ENCODE data around the gene TACO1. TPM values are rescaled to one million over a fixed set of nuclear protein-coding genes. Genes with fewer than 3 reads are reported as not detected.

Gene TACO1
- total RNA-seq, 2 donors from 2014 or later = 12.8 to 17.4 TPM

DNA sequence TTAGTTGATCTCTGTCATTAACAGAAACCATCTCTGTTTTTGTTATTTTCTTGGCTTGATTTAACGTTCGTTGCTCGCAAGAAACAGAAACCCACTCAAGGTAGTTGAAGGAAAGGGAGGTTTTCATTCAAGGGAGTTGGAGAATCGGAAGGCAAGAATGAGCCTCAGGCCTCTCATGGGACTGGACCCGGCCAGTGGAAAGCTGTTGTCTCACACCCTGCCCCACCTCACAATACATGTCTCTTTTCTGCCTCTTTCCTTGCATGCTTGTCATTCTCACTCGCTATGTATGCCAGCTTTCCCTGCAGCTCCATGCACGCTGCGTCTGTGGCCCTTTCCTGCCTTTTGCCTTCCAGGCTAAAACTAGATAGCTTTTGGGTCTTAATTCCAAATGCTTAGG lies 32.1 kb upstream of the TACO1 start:
- Histone ChIP-seq H3K36me3 (no peaks in the 10 kb centered on the region), H3K4me1 (replicated peaks) (no peaks in the 10 kb centered on the region), H3K27me3 (replicated peaks; ENCODE audit: insufficient read depth) (no peaks in the 10 kb centered on the region), H3K4me3 (no peak overlapping the region), H3K27ac (no peak overlapping the region), H3K9me3 (no peaks in the 10 kb centered on the region)
- TF ChIP-seq POLR2AphosphoS5 (IDR thresholded peaks at IDR 0.05) (no peak), CTCF (IDR thresholded peaks at IDR 0.05) (no peak), POLR2A (IDR thresholded peaks at IDR 0.05) (no peak)
- DNase-seq (ENCODE audit: low spot score) = no peak
- intact Hi-C loops (cut with DNase I) = no loop called here
- 82% methylated on average over 8 of the region's 8 CpGs for WGBS

DNA sequence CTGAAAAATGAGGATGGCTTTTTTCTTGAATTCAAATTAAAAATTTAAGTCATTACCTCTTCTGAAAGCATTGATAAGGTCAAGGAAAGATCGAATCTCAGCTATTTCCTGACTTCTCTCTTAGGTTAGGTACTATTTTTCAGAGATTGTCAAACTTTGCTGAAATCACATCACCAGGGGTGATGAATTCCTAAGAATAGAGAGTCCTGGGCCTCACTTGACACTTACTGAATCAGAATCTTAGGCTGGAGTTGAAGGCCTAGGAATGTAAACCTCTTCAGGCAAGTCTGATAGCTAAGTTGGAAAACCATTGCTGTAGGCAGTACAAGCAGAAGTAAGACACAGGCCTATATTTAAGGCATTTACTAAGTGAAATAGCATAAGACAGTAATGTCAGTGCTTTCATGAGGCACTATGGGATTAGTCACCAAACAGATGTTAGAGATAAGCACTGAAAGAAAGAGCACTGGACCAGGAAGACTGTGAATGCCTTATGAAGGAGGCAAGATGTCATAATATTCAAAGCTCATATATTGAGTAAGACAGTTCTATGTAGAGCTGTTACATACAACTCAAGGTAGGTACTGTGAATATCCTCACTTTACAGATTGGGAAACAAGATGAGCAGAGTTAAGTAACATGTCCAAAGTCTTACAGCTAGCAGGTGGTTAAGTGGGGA lies 28.9 kb upstream of the TACO1 start:
- TF ChIP-seq CTCF (IDR thresholded peaks at IDR 0.05) (no peak), POLR2A (IDR thresholded peaks at IDR 0.05) (no peak), POLR2AphosphoS5 (IDR thresholded peaks at IDR 0.05) (no peak)
- 91% methylated on average over 1 of the region's 1 CpG for WGBS
- Histone ChIP-seq H3K4me3 (no peak overlapping the region), H3K27me3 (replicated peaks; ENCODE audit: insufficient read depth) (no peaks in the 10 kb centered on the region), H3K27ac (no peak overlapping the region), H3K4me1 (replicated peaks) (no peaks in the 10 kb centered on the region), H3K36me3 (no peaks in the 10 kb centered on the region), H3K9me3 (no peaks in the 10 kb centered on the region)
- intact Hi-C loops (cut with DNase I) = no loop called here
- DNase-seq (ENCODE audit: low spot score) = no peak

DNA sequence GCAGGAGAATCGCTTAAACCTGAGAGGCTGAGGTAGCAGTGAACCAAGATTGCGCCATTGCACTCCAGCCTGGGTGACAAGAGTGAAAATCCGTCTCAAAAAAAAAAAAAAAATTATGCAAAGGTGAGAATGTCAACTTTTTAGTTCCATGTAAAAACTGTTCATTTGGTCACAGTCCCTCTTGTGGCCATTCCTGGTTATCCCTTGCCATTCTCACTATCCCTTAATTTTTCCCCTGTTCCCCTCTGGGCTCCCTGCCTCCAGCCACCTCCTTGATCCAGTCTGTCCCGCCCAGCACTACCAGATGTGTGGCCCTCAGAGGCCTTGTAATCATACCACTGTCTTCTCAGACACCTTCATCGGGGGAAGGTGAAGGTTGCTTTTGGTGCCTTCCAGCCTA lies 27.1 kb upstream of the TACO1 start:
- 84% methylated on average over 5 of the region's 5 CpGs for WGBS
- Histone ChIP-seq H3K4me3 (no peak overlapping the region), H3K9me3 (no peaks in the 10 kb centered on the region), H3K27me3 (replicated peaks; ENCODE audit: insufficient read depth) (no peaks in the 10 kb centered on the region), H3K27ac (no peak overlapping the region), H3K4me1 (replicated peaks) (no peaks in the 10 kb centered on the region), H3K36me3 (no peaks in the 10 kb centered on the region)
- no peak for DNase-seq (ENCODE audit: low spot score)
- no peak for TF ChIP-seq POLR2AphosphoS5 (IDR thresholded peaks at IDR 0.05)
- TF ChIP-seq CTCF (IDR thresholded peaks at IDR 0.05) = peak in 1 of 4 experiments; percentile 5
- intact Hi-C loops (cut with DNase I) = no loop called here

- Histone ChIP-seq H3K4me3 (no peak overlapping the region), H3K4me1 (replicated peaks) (no peaks in the 10 kb centered on the region), H3K36me3 (peaks cover 0 to 1% of the 10 kb centered on the region in 2 donors), H3K27me3 (replicated peaks; ENCODE audit: insufficient read depth) (no peaks in the 10 kb centered on the region), H3K9me3 (no peaks in the 10 kb centered on the region), H3K27ac (peak overlapping the region in 1 of 2 donors; percentile 0)
- 74% methylated on average over 7 of the region's 7 CpGs for WGBS
- no peak for DNase-seq (ENCODE audit: low spot score)
- TF ChIP-seq CTCF (IDR thresholded peaks at IDR 0.05) = no peak
- TF ChIP-seq POLR2A (IDR thresholded peaks at IDR 0.05) = no peak
- TF ChIP-seq POLR2AphosphoS5 (IDR thresholded peaks at IDR 0.05) = no peak
- intact Hi-C loops (cut with DNase I) = no loop called here
Observed at GRCh38 chr17:63578027-63578768, 22.5 kb upstream of the TACO1 start.

DNA sequence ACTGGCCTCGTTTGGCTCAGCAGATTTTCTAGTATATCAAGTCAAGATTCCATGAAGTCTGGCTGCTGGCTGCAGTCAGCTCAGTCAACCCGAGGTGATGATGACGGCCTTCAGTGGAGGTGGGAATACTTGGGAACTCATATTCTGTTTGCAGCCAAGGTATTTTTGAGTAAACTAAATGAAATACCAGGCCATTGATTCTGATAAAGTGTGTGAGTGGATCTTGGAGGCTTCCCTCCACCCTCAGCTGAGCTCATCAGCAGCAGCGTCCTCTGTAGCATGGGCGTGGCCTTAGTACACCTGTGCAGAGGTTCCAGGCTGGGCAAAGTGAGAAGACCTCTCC lies 22.0 kb upstream of the TACO1 start:
- 54% methylated on average over 5 of the region's 5 CpGs for WGBS
- no peaks in the 10 kb centered on the region for H3K27me3 ChIP-seq (replicated peaks; ENCODE audit: insufficient read depth)
- no peak overlapping the region for H3K4me3 ChIP-seq
- intact Hi-C loops (cut with DNase I) = no loop called here
- TF ChIP-seq POLR2A (IDR thresholded peaks at IDR 0.05) (no peak), CTCF (IDR thresholded peaks at IDR 0.05) (no peak), POLR2AphosphoS5 (IDR thresholded peaks at IDR 0.05) (no peak)
- no peak for DNase-seq (ENCODE audit: low spot score)
- H3K36me3 ChIP-seq = peaks cover 0 to 6% of the 10 kb centered on the region in 2 donors
- no peak overlapping the region for H3K27ac ChIP-seq
- H3K9me3 ChIP-seq = no peaks in the 10 kb centered on the region
- H3K4me1 ChIP-seq (replicated peaks) = no peaks in the 10 kb centered on the region
